GM12878 (cell line): ENCODE data around the gene WDR76. TPM values are rescaled to one million over a fixed set of nuclear protein-coding genes. Genes with fewer than 3 reads are reported as not detected.

Experiments
- ATAC-seq: fragments of 200-7000 bp; cut with Tn5 transposase; 3 replicates; pipeline ENCODE4 v1.9.1; 2020; ENCODE audit warnings: mild to moderate bottlenecking, moderate library complexity
- BruUV-seq: library from RNA; stranded (reverse); fragments of 400-500 nt; replicated peaks from 2 replicates; lab custom pipeline; 2021; lab: Mats Ljungman, UMichigan
- CTCF ChIA-PET: fragments of 300-600 bp; sonication (Branson Sonifier 250); formaldehyde crosslinking; extraction: SDS; loops from one replicate; lab custom pipeline; 2021; ENCODE audit warnings: inconsistent platforms; lab: Yijun Ruan, JAX
- POLR2A ChIA-PET: fragments of 350-600 bp; formaldehyde crosslinking; extraction: SDS; loops from one replicate; lab custom pipeline; 2021; ENCODE audit warnings: inconsistent platforms; lab: Charles Lee
- RAD21 ChIA-PET: fragments of 300-600 bp; sonication (Branson Sonifier 250); formaldehyde crosslinking; loops from one replicate; lab custom pipeline; 2023; ENCODE audit warnings: antibody characterized with exemption; ENCODE audit not compliant: unreplicated experiment; lab: Charles Lee
- SMC1A ChIA-PET: fragments of 300-600 bp; sonication (Branson Sonifier 250); formaldehyde crosslinking; loops from one replicate; lab custom pipeline; 2023; ENCODE audit not compliant: unreplicated experiment, uncharacterized antibody; lab: Charles Lee
- DNase-seq: peaks from one replicate; pipeline ENCODE4 v3.0.0-alpha.2; 2011; ENCODE audit warnings: low read depth, low spot score
- FAIRE-seq: peaks from 3 replicates; lab custom pipeline; 2011; peaks lifted over from hg19 to GRCh38; lab: Jason Lieb, UNC
- H2AFZ ChIP-seq: 2 replicates; pipeline ENCODE4 v1.6.0; 2011; ENCODE audit warnings: low read depth, low read length, control low read depth; ENCODE audit not compliant: control insufficient read depth
- H3K27ac ChIP-seq: 2 replicates; pipeline ENCODE4 v1.5.1; 2011; ENCODE audit warnings: control low read depth; ENCODE audit not compliant: control insufficient read depth, insufficient read depth
- H3K27me3 ChIP-seq, 2 experiments: replicated peaks in 1 of 2; 2 replicates each; pipeline versions ENCODE4 v1.6.0 to v1.6.1; 2011; ENCODE audit warnings: low read length in 1 of 2; ENCODE audit not compliant: control insufficient read depth in 2 of 2, insufficient read depth in 2 of 2
- H3K36me3 ChIP-seq, 2 experiments: 2 replicates each; pipeline ENCODE4 v1.5.1; 2011; ENCODE audit warnings: low read length in 1 of 2; ENCODE audit not compliant: control insufficient read depth in 2 of 2, insufficient read depth in 2 of 2
- H3K4me1 ChIP-seq: 2 replicates; pipeline ENCODE4 v1.6.1; 2011; ENCODE audit warnings: mild to moderate bottlenecking, low read length, moderate library complexity, mixed read lengths; ENCODE audit not compliant: control insufficient read depth, insufficient read depth
- H3K4me2 ChIP-seq: 2 replicates; pipeline ENCODE4 v1.6.0; 2011; ENCODE audit warnings: control low read depth; ENCODE audit not compliant: control insufficient read depth, insufficient read depth
- H3K4me3 ChIP-seq: fragments of 200-600 bp; sonication (generic); 2 replicates; pipeline ENCODE4 v1.5.1; 2016
- H3K79me2 ChIP-seq: 2 replicates; pipeline ENCODE4 v1.6.0; 2011; ENCODE audit warnings: low read length; ENCODE audit not compliant: control insufficient read depth, insufficient read depth
- H3K9ac ChIP-seq: 2 replicates; pipeline ENCODE4 v1.8.0; 2011; ENCODE audit warnings: low read length, control low read depth, mixed read lengths; ENCODE audit not compliant: control insufficient read depth, insufficient read depth
- H3K9me3 ChIP-seq: replicated peaks from 3 replicates; pipeline ENCODE4 v1.5.1; 2011; ENCODE audit warnings: mild to moderate bottlenecking, low read length; ENCODE audit not compliant: control insufficient read depth, insufficient read depth
- H4K20me1 ChIP-seq: 2 replicates; pipeline ENCODE4 v1.6.0; 2011; ENCODE audit not compliant: control insufficient read depth, insufficient read depth
- CHD1 ChIP-seq: IDR thresholded peaks from 2 replicates; pipeline ENCODE4 v1.6.1; 2012; ENCODE audit warnings: low read depth, low read length, improper control_type of control experiment
- JUNB ChIP-seq: IDR thresholded peaks from 2 replicates; pipeline ENCODE4 v1.6.1; 2016; ENCODE audit warnings: antibody characterized with exemption, mild to moderate bottlenecking
- MLLT1 ChIP-seq: fragments of 450-650 bp; IDR thresholded peaks from 2 replicates; pipeline ENCODE4 v1.6.1; 2016; ENCODE audit warnings: mild to moderate bottlenecking
- NFIC ChIP-seq: IDR thresholded peaks from 2 replicates; pipeline ENCODE4 v1.6.1; 2012; ENCODE audit warnings: low read depth, mild to moderate bottlenecking, inconsistent platforms, low read length, moderate library complexity
- PAX5 ChIP-seq: IDR thresholded peaks from 2 replicates; pipeline ENCODE4 v1.6.1; 2011; ENCODE audit warnings: low read depth, low read length, borderline replicate concordance
- POLR2A ChIP-seq: IDR thresholded peaks from 2 replicates; pipeline ENCODE4 v1.6.1; 2011; ENCODE audit warnings: low read depth, mild to moderate bottlenecking, low read length
- SIX5 ChIP-seq: IDR thresholded peaks from 2 replicates; pipeline ENCODE4 v1.6.1; 2011; ENCODE audit warnings: mild to moderate bottlenecking, low read depth, low read length, moderate library complexity; ENCODE audit not compliant: severe bottlenecking
- ZNF217 ChIP-seq: fragments of 450-650 bp; IDR thresholded peaks from 2 replicates; pipeline ENCODE4 v1.6.1; 2017; ENCODE audit warnings: antibody characterized with exemption, mild to moderate bottlenecking
- ZNF592 ChIP-seq: fragments of 450-650 bp; IDR thresholded peaks from 2 replicates; pipeline ENCODE4 v1.6.1; 2017; ENCODE audit warnings: mild to moderate bottlenecking, moderate library complexity
- WGBS: methylation state at CpG from one replicate; pipeline ENCODE4 v1.1.6; 2016; ENCODE audit warnings: low lambda C conversion rate; ENCODE audit not compliant: insufficient replicate concordance, insufficient coverage; ENCODE audit errors: missing lambda C conversion rate; 5-methylcytosine and 5-hydroxymethylcytosine counted together
- in situ Hi-C: fragments of 300-500 bp; cut with MboI; formaldehyde crosslinking; loops from 9 replicates; pipeline ENCODE4 v1.14.3; 2018; ENCODE audit warnings: mixed read lengths
- intact Hi-C: fragments of 100-400 bp; cut with micrococcal nuclease; formaldehyde crosslinking; loops from one replicate; pipeline ENCODE4 v1.14.2; 2022; ENCODE audit not compliant: unreplicated experiment
- polyA plus RNA-seq, 11 experiments: library from polyadenylated mRNA; depleted of rRNA in 4 of 11; unstranded in 6 of 11; stranded (reverse) in 5 of 11; fragments of >200 nt; fragmentation: Nextera tagmentation in 4 of 11; fragmentation: Illumina TruSeq in 1 of 11; extraction: Ambion mirVana in 4 of 11; extraction: Trizol in 1 of 11; gene quantifications; 1 replicate in 1 of 11; 2 replicates in 10 of 11; pipeline versions ENCODE4 v1.2.1 to v1.2.3, GENCODE V29; 2011 to 2016; ENCODE audit warnings: inconsistent platforms in 2 of 11, missing spikeins in 2 of 11, low read depth in 1 of 11
- total RNA-seq, 4 experiments: library from RNA; depleted of rRNA in 3 of 4; stranded (reverse); fragments of >200 nt in 3 of 4; fragmentation: Illumina TruSeq in 1 of 4; extraction: Trizol in 1 of 4; gene quantifications; 2 replicates each; pipeline versions ENCODE4 v1.2.1 to v1.2.3, GENCODE V29; 2013 to 2021
- TF ChIP-seq, protein P1 (sequence below): fragments of 450-650 bp; IDR thresholded peaks from 2 replicates; pipeline ENCODE4 v1.6.1; 2017; ENCODE audit warnings: low read depth, mild to moderate bottlenecking, moderate library complexity

WDR76 gene
- total and polyA plus RNA-seq, 10 of the 15 experiments (the other 5 are each of a cell fraction or from before 2014, with no cell fraction given), result 8.0 to 59.7 (median 34.5) TPM

- H3K36me3 ChIP-seq, result peaks cover 2 to 21% of the 10 kb centered on the region in 2 experiments
- no peak overlapping the region for H3K4me3 ChIP-seq
- ATAC-seq, result no peak
- no peaks in the 10 kb centered on the region for H3K9me3 ChIP-seq
- H4K20me1 ChIP-seq, result no peaks in the 10 kb centered on the region
- H3K9ac ChIP-seq, result no peak overlapping the region
- FAIRE-seq, result no peak
- ChIA-PET POLR2A (no interaction called here), CTCF (no interaction called here), RAD21 (no interaction called here), SMC1A (no interaction called here)
- TF ChIP-seq NFIC, result no peak
- H3K27me3 ChIP-seq, result no peaks in the 10 kb centered on the region
- no peaks in the 10 kb centered on the region for H3K79me2 ChIP-seq
- intact Hi-C loops (no loop called here), in situ Hi-C loops (no loop called here)
- no TSS peak for BruUV-seq
- no peak for DNase-seq
- no peak overlapping the region for H3K27ac ChIP-seq
- no peak overlapping the region for H3K4me2 ChIP-seq
- 100% methylated on average over 4 of the region's 4 CpGs for WGBS
- no peaks in the 10 kb centered on the region for H3K4me1 ChIP-seq
- H2AFZ ChIP-seq, result no peak overlapping the region
Measured at GRCh38 chr15:43852607-43853006, 25.8 kb downstream of the WDR76 start.

- ATAC-seq, result no peak
- WGBS, result 98% methylated on average over 6 of the region's 6 CpGs
- intact Hi-C loops, result no loop called here
- in situ Hi-C loops, result no loop called here
- Histone ChIP-seq H3K4me3 (no peak overlapping the region), H4K20me1 (no peaks in the 10 kb centered on the region), H3K4me2 (no peak overlapping the region), H3K27ac (no peak overlapping the region), H3K79me2 (no peaks in the 10 kb centered on the region), H2AFZ (no peak overlapping the region), H3K36me3 (peaks cover 2 to 36% of the 10 kb centered on the region in 2 experiments), H3K4me1 (no peaks in the 10 kb centered on the region), H3K9me3 (no peaks in the 10 kb centered on the region), H3K9ac (no peak overlapping the region), H3K27me3 (no peaks in the 10 kb centered on the region)
- no TSS peak for BruUV-seq
- RAD21 ChIA-PET, result no interaction called here
- FAIRE-seq, result no peak
- CTCF ChIA-PET, result no interaction called here
- SMC1A ChIA-PET, result no interaction called here
- DNase-seq, result no peak
- POLR2A ChIA-PET, result no interaction called here
- TF ChIP-seq MLLT1 (no peak), ZNF592 (no peak), JUNB (no peak), POLR2A (no peak), ZNF217 (no peak), PAX5 (no peak), CHD1 (no peak), SIX5 (no peak)
- TF ChIP-seq, protein P1, sequence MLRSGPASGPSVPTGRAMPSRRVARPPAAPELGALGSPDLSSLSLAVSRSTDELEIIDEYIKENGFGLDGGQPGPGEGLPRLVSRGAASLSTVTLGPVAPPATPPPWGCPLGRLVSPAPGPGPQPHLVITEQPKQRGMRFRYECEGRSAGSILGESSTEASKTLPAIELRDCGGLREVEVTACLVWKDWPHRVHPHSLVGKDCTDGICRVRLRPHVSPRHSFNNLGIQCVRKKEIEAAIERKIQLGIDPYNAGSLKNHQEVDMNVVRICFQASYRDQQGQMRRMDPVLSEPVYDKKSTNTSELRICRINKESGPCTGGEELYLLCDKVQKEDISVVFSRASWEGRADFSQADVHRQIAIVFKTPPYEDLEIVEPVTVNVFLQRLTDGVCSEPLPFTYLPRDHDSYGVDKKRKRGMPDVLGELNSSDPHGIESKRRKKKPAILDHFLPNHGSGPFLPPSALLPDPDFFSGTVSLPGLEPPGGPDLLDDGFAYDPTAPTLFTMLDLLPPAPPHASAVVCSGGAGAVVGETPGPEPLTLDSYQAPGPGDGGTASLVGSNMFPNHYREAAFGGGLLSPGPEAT, result no peak
Measured at GRCh38 chr15:43854801-43855200, 28.0 kb downstream of the WDR76 start.
